HG02885 (cell line): ENCODE measurements around the gene HS1BP3.

ENCODE experiments used
- ATAC-seq: cut with Tn5 transposase; IDR thresholded peaks from one replicate; pipeline ENCODE4 v1.9.1; 2021; ENCODE audit warnings: mild to moderate bottlenecking; ENCODE audit not compliant: unreplicated experiment, poor library complexity

The HS1BP3 gene

DNA sequence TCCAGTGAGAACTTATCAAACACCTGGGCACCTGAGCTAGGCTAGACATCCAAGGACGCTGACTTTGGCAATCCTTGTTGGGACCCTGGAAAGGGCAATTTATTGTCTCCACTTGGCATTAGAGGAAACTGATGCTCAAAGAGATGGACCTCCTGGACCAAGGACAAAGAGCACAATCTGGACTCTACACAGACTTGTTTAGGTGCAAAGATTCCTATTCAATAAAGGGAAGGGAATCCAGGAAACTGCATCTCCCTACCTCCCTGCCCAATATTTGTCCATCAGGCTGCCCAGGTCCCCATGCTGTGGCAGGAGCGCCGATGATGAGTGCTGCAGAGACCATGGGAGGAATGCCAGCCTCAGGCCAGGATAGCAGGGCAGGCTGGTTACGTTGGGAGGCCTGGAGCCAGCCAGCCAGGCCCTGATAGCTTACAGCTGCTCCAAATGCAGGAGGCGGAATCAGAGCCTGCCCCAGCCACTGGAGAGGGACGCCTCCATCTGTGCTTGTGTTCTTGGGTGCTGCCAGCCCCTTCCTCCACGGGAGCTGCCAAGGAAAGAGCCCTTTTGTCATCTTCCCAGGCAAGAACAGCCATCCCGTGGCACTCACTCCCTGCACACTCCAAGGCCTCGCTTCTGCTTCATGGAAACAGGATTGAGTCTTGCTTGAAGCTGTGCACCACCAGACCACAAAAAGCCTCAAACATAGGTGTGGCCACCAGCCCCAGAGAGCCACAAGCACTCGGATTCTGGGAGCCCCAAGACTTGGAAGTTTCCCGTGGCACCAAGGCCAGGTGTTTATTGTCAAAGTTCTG lies 60.0 kb downstream of the HS1BP3 start:
- ATAC-seq, result no peak

DNA sequence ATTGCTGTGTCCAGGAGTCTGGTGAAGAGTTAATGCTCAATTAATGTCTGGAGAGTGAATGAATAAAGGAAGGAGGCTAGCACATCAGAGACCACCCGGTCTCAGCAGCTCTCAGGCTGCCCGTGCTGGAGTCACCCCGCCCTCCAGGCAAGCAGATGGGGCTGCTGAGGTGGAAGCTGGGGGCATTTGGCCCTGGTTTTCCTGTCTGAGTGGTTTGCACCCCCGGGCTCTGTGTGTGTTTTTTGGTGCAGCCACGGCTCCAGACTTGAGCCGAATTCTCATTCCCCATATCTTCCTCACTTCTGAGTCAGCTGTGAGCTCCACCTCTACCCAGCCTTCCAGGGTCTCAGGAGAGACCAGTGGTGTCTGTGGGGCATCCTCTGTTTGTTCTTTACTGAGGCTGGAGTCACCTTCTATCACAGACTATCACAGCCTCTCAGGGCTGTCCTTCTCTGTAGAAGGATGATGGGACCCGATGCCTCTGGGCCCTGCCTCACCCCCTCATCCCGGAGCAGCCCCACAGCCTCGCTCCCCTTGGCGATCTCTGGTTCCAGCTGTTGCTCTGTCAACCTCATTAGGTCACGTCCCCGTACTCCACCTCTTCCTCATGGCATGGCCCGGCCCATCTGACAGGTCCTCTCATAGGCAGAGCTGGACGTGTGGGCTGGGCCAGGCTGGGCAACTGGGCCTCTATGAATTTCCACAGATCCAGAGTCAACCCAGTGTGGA lies 60.8 kb downstream of the HS1BP3 start:
- ATAC-seq, result no peak

DNA sequence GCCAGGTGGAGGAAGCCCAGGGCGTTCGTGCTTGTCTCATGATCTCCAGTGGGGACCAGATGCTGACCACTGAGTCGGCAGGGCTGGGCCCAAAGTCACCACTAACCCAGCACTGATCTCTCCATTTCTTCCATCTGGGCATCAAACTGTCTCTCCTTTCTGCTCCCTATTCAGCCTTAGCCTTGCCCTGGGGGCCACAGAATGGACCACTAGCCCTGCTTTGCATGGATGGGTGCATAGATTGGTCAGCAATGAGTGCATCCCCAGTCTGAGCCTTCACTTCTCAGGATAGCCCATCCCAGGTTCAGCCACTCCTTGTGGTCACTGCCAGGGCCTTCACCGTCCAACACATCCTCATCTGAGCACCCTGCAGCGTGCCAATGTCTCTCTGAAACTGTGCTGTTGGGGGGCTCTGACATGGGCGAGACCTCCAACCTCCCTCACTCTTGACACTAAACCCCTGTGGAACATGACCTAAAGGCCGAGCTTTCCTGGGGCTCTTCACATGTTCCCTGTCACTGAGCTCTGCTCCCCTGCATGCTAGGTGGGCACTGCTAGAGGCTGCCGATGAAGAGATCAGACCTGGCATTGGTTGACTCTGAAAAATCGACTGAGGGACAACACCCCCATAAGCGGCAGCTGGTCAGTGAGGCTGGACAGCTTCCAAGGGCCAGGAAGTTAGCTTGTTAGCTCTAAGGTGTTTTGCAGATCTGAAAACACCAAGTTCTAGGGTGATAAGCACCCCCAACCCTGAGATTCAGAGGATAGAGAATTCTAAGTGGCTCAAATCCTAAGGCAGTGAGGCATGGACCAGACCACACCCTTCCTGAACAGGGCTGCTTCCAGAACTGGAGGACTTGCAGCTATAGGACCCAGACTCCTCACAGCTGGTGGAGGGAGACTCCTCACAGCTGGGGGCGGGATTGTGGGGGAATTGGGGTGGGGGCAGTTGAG lies 61.7 kb downstream of the HS1BP3 start:
- no peak for ATAC-seq

DNA sequence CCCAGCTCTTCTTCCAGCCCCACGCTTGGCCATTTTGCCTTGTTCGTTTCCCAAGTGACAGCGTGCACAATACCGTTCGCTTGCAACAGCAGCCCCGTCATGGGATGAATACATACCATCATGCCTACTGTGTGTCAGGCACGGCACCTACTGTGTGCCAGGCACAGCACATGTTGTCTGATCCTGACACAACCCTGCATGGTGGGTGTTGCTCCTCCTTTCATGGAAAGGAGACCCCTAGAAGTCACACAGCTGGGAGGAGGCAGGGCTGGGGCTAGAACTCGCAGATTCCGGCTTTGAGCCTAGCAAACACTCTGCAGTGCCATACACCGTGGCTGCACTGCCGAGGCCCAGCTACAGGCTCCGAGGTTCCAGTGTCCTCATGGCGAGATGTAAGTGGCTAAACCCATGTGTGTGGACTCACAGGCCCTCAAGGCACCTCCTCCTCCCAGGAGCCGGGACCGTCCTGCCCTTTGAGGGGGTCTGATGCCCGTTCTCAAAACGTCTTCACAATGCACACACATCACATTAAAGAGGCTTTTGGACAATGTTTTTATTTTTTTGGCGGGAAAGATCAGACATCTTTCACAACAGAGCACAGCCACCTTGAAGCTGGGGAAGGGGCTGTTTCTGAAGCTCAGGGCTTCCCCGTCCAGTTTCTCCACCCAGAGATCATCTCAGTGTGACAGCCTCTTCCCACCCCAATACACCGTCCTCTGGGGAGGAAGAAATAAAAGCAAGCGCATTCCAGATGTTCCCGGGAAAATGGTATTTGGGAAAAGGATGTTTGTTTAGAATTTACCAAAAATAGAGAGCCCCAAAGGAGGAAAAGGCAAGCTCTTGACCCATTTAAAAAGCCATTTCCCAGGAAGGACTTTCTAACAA lies 64.9 kb downstream of the HS1BP3 start:
- no peak for ATAC-seq

DNA sequence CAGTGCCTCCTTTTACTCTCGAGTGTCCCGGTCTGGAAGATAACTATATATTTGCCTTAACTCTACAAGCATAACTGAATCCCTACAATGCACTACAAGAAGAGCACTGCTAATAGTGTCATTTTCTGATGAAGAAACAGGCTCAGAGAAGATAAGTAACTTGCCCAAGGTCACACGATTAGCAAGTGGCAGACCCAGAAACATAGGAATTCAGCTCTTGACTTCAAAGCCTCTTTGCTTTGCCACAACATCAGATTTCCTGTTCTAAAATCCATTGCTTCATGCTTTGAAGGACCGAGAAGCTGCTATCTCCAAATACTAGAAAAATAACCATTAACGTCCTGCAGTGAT lies 65.6 kb downstream of the HS1BP3 start:
- no peak for ATAC-seq

DNA sequence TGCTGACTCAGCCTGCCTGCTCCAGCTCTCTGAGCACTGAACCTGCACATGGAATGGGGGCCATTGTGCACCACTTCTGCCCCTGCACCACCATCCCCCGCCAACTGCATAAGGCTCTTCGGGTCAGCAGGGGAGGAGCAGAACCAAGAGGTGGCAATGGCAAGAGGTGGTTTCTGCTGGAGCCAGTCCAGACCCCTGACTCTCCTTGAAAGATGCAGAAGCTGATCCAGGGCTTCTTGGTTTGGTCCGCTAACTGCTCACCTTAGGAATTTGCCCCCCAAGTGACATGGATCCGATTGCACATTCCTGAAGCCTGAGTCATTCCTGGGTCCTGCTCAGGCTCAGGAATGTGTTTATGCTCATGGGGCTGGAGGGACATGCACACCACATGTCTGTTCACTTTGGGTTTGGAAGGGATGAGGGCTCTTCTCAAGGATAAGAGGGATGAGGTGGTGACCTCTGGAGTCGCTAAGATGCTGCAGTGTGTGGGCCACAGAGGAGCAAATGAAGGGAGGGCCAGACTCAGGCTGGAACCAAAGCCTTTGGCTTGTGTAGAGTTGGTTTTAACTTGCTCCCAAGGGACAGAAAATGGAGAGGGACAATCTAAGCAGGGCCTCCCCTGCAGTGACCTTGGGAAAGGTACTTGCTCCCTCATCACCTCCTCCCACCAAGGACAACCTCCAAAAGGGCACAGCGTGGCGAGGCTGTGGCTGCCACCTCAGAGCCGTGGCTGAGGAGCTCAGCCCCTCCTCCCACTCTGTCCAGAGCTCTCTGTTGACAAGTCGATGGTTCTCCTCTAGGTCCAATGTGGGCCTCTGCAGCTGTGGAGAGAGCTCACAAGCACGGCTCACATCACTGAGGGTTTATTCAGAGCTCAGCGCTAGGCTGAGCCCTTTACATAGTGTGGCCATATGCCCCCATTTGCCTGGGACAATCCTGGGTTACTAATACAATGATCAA lies 66.2 kb downstream of the HS1BP3 start:
- ATAC-seq, result no peak

DNA sequence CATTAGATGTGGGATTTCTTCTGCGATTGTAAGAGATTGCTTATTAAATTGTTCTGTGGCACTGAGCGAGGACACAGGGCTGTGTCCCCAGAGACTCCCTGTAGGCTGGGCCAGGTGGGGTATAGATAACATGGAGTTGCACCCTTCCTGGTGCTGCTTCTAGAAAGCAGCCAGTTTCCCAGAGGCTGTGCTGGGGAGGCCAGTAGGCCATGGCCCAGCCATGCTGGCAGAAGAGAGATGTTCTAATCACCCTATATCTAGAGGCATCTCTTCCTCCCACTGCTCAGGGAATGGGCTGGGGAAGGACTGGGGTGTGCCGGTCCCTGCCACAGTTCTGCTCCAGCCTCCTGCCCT lies 66.9 kb downstream of the HS1BP3 start:
- no peak for ATAC-seq

DNA sequence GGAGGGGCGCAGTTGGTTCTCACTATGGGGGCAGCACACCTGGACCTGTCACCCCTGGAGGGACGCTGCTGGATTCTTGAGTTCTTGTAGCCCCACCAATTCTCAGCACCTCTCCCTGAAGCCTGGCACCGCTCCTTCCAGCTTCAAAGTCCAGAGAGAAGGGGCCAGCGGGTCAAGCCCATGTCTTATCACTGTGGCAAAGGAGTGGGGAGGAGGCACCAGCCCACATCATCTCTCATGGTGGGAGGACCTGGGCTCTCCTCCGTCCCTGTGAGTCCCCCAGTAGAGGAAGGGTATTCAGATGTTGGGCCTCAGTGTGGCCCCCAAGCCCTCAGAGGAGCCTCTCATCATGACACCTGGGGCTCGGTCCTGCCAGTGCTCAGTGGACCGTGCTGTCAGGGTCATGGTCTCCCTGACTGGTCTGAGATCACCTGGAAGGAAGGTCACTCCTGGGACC lies 67.4 kb downstream of the HS1BP3 start:
- ATAC-seq, result no peak

DNA sequence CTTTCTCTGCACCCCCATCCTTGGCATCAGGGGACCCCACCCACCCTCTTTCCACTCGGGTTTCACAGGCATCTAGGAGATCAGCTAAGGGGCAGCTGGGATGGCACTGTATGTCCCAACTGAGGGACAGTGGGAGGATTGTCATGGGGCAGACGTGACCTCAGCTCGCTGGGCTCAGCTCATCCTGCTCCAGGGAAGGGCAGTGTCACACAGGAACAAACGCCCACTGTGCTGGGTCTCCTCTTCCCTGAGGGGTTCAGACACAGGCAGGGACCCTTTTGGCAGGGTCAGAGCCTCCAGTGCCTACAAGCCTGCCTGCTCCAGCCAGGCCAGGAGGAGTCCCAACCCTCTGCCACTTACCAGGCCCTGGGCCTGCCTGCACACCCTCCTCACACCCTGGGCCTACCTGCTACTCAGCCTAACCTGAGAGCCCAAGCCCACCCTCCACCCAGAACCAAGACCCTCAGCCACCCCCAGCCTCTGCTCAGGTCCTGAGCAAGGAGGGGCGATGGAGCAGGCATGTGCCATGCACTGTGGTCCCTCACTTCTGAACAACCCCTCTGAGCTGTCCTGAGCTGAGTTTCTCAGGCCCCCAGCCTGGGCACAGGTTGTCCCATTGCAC lies 68.2 kb downstream of the HS1BP3 start:
- no peak for ATAC-seq

DNA sequence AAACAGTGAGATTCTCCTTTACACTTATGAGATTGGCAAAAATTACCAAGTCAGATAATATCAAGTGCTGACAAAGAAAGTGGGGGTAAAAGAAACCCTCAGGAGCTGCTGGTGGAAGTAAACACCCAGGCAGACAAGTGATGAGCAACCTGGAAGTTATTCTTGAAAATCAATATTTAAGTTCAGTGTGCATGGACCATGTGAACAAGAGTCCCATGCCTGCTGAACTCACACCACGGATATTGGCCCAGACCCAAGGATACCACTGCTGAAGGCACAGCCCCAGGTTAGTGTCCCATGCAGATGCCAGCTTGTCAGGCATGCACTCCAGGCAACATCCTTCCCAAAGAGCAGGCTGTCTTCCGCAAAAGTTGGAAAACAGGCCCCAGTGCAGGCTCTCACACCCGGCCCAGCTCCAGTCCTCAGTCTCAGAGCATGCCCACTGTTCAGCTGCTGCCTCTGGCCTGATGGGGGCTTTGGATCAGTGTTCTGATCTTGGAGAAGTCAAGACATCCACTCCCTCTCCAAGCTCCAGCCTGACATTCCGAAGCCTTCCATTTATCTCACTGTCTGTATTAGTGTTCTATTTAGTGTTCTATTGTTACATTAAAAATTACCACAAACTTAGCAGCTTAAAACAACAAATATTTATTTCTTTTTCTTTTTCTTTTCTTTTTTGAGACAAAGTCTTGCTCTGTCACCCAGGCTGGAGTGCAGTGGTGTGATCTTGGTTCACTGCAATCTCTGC lies 70.0 kb downstream of the HS1BP3 start:
- ATAC-seq, result no peak

DNA sequence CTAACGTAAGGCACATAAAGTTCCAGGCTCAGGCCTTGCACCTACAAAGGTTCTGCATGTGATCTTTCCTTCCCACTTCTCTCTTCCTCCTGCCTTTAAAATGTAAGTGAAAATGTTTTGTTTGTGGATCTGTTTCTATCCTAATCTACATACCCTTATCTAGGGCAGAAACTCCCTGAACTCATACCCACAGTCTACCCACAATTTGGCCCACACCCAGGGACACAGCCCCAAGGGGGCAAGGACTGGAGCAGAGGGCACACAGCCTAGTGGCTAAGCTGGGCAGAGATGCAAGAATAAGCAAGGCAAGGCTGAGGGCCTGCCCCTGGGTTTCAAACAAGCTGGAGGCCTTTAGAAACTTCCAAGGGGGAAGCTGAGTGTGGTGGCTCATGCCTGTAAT lies 71.0 kb downstream of the HS1BP3 start:
- no peak for ATAC-seq

DNA sequence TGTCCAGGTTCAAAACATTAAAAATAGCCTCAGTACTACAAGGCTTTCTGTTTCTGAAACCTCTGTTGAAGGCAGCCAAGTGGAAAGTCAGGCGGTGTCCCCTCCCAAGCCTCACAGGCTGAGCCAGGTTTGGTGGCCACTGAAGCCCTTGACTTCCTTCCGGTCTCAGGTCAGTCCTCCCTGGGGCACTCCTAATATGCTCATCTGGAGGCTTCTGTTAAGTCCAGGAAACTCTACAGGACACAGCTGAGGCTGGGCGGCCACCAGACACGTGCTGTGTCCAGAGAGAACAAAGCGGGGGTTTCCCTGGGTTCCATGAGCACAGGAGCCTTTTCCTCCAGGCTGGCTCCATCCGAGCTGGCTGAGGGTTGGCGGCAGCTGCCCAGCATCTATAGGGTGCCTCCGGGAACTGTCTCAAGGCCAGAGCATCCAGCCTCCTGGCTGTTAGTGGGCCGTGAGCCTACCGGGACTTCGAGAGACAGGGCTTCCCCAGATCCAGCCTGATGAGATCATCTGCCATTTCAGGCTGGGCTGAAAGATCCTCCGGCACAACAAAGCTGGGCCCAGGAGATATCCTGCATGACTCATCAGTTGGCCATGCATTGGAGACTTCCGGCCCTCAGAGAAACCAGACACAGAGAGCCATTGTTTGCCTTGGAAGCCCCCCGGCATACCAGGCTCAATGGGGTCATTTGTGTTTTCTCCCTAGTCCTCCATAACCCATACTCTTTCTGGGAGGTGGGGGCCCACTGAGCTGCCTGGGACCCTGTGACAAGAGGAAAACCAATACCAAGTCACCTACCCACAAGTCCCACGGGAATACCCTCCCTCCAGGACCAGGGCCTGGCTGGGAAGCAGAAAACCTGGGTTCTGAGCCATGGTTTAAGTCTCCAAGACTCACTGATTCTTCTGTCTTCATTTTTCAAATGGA lies 71.7 kb downstream of the HS1BP3 start:
- peak; percentile 71 for ATAC-seq

DNA sequence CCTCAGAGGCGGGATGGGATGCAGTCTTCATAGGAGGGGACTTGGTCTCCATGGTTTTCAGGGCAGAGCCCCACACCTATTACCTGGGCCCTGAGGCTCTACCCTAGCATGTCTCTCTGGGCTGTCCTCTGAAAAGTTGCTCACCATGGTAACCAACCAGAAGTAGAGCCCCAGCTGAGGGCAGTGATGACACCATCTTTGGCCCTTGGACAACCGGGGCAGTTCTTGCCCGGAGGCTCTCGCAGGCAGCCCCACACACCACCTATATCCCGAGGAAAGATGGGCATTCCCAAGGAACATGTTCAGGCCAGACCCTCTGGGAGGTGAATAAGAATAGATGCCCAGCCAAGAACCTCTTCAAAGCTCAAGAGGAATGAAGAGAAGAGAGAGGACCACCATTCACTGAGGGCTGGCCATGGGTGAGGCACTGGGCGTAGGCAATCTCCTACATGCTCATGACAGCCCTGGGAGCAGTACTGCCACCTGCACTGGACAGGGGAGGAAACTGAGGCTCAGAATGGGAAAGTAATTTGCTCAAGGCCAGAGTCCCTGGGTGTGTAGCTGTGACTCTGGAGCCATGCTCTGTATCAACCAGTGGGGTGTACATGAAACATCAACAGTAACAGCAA lies 72.5 kb downstream of the HS1BP3 start:
- ATAC-seq, result no peak

DNA sequence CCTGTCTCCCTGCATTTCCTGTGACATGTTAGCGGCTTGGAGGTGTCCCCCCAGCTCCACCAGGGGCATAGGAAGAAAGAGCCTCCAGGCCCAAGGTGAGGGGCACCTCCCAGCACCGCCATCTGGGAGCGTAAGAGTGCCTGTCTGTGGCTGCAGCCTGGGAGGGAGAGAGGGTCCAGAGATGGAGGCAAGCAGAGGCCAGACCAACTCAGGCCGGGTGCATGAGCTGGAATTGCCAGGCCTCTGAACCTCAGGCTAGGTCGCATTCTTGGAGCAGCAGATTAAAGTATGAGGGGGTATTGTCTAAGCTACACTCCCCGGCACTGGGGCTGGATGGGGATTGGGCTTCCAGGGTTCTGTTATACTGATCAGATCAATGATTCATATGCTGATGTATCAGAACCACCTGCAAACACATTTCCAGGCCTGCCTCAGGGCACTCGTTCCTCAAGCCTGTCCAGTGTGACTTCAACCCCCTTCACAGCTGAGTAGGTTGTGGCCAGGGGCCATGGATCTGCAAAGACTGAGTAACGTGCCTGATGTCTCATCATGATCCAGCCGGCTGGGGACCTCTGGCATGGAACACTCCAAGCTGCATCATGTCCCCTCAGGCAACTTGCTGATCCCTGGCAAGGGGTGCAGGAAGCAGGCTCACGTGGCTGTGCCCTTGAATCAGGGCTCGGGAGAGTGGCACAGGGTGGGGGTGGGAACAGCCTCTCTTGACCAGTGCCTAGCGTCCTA lies 73.2 kb downstream of the HS1BP3 start:
- no peak for ATAC-seq

DNA sequence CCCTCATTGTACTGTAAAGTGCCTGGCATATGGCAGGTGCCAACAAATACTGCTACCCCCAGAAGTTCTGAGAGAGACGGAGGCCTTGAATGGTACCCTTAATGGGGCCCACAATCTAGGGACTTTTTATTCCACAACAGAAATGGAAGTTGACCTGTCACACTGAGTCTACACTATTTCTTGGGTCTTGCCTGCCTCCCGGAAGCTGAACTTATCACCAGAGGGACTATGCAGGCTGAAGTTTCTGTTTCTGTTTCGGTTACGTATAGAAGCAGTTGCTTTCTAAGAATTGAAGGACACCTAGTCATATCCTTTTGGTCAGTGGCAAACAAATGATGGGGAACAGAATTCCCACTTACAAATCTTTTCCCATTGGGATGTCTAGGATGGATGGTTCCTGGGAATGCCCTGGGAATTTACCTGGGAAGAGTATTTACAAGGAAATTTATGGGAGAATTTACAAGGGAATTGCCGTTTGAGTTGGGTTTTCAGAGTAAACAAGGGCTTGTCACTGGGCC lies 74.2 kb downstream of the HS1BP3 start:
- peak; percentile 81 for ATAC-seq
